IMR-90 (cell line): ENCODE data around the gene RSRC1. TPM values are rescaled to one million over a fixed set of nuclear protein-coding genes. Genes with fewer than 3 reads are reported as not detected.

Source experiments
- ATAC-seq: fragments of 200-7000 bp; cut with Tn5 transposase; 2 replicates; pipeline ENCODE4 v1.9.1; 2020; ENCODE audit warnings: low read depth, mild to moderate bottlenecking, moderate library complexity
- BruUV-seq: library from RNA; stranded (reverse); fragments of 400-500 nt; replicated peaks from 2 replicates; lab custom pipeline; 2021; lab: Mats Ljungman, UMichigan
- CTCF ChIA-PET: fragments of 300-600 bp; formaldehyde crosslinking; extraction: SDS; loops from one replicate; lab custom pipeline; 2021; ENCODE audit warnings: antibody characterized with exemption; lab: Yijun Ruan, JAX
- POLR2A ChIA-PET: fragments of 300-600 bp; sonication (Branson Sonifier 250); formaldehyde crosslinking; loops from one replicate; lab custom pipeline; 2022; ENCODE audit warnings: antibody characterized with exemption; ENCODE audit not compliant: unreplicated experiment; lab: Charles Lee
- DNase-seq: peaks from one replicate; pipeline ENCODE4 v3.0.0; 2013
- H2AFZ ChIP-seq: replicated peaks from 2 replicates; pipeline ENCODE3; 2013; ENCODE audit warnings: low read length, mild to moderate bottlenecking; ENCODE audit not compliant: poor library complexity
- H2AK5ac ChIP-seq: 2 replicates; pipeline ENCODE4 v1.6.1; 2013; ENCODE audit warnings: low read depth, low read length, inconsistent platforms
- H2AK9ac ChIP-seq: replicated peaks from 2 replicates; pipeline ENCODE3; 2013; ENCODE audit warnings: mild to moderate bottlenecking, low read depth, low read length, moderate library complexity; ENCODE audit not compliant: poor library complexity
- H2BK120ac ChIP-seq: 2 replicates; pipeline ENCODE4 v1.6.1; 2013; ENCODE audit warnings: low read depth, low read length, inconsistent platforms
- H2BK15ac ChIP-seq: 3 replicates; pipeline ENCODE4 v1.6.1; 2013; ENCODE audit warnings: low read depth, low read length, inconsistent platforms
- H2BK20ac ChIP-seq: 2 replicates; pipeline ENCODE4 v1.6.1; 2013; ENCODE audit warnings: low read depth, mild to moderate bottlenecking, inconsistent platforms, low read length, moderate library complexity
- H2BK5ac ChIP-seq: 2 replicates; pipeline ENCODE4 v1.6.1; 2013; ENCODE audit warnings: mild to moderate bottlenecking, low read depth, low read length, inconsistent platforms; ENCODE audit not compliant: poor library complexity, severe bottlenecking
- H3K14ac ChIP-seq: replicated peaks from 2 replicates; pipeline ENCODE4 v1.6.1; 2013; ENCODE audit warnings: low read depth, low read length, inconsistent platforms
- H3K18ac ChIP-seq: 2 replicates; pipeline ENCODE4 v1.6.1; 2013; ENCODE audit warnings: low read depth, low read length, control low read depth
- H3K23ac ChIP-seq: 2 replicates; pipeline ENCODE4 v1.6.1; 2013; ENCODE audit warnings: low read depth, low read length, inconsistent platforms
- H3K27ac ChIP-seq: 2 replicates; pipeline ENCODE4 v1.5.1; 2013; ENCODE audit warnings: mild to moderate bottlenecking, control low read depth, low read length; ENCODE audit not compliant: insufficient read depth
- H3K27me3 ChIP-seq: 2 replicates; pipeline ENCODE4 v1.6.1; 2013; ENCODE audit warnings: low read length; ENCODE audit not compliant: control insufficient read depth, insufficient read depth
- H3K36me3 ChIP-seq: 2 replicates; pipeline ENCODE4 v1.6.1; 2013; ENCODE audit warnings: low read length, mixed read lengths; ENCODE audit not compliant: control insufficient read depth, insufficient read depth
- H3K4ac ChIP-seq: 2 replicates; pipeline ENCODE4 v1.6.1; 2013; ENCODE audit warnings: low read depth, low read length, inconsistent platforms
- H3K4me1 ChIP-seq: 2 replicates; pipeline ENCODE4 v1.6.1; 2013; ENCODE audit warnings: low read length, mixed read lengths; ENCODE audit not compliant: control insufficient read depth, insufficient read depth
- H3K4me2 ChIP-seq: 2 replicates; pipeline ENCODE4 v1.6.1; 2013; ENCODE audit warnings: low read depth, mild to moderate bottlenecking, control low read depth, low read length, moderate library complexity
- H3K4me3 ChIP-seq: 2 replicates; pipeline ENCODE4 v1.5.1; 2013; ENCODE audit warnings: low read depth, mild to moderate bottlenecking, control low read depth, low read length, moderate library complexity; ENCODE audit not compliant: insufficient read depth
- H3K56ac ChIP-seq: 2 replicates; pipeline ENCODE4 v1.6.1; 2013; ENCODE audit warnings: low read length, inconsistent platforms; ENCODE audit not compliant: insufficient read depth; ENCODE audit errors: extremely low read depth
- H3K79me1 ChIP-seq, 2 experiments: 2 replicates each; pipeline ENCODE4 v1.6.1; 2013; ENCODE audit warnings: low read length in 2 of 2, inconsistent platforms in 1 of 2, low read depth in 1 of 2
- H3K9ac ChIP-seq: 2 replicates; pipeline ENCODE4 v1.6.1; 2013; ENCODE audit warnings: low read depth, low read length, control low read depth
- H3K9me1 ChIP-seq: 2 replicates; pipeline ENCODE4 v1.6.1; 2013; ENCODE audit warnings: low read length, inconsistent platforms; ENCODE audit not compliant: insufficient read depth
- H3K9me3 ChIP-seq: 2 replicates; pipeline ENCODE4 v1.6.1; 2013; ENCODE audit warnings: low read length; ENCODE audit not compliant: control insufficient read depth, insufficient read depth
- H4K20me1 ChIP-seq: 2 replicates; pipeline ENCODE4 v1.6.1; 2013; ENCODE audit warnings: low read length, inconsistent platforms; ENCODE audit not compliant: insufficient read depth
- H4K5ac ChIP-seq: 2 replicates; pipeline ENCODE4 v1.6.1; 2013; ENCODE audit warnings: mild to moderate bottlenecking, low read depth, low read length, control low read depth
- H4K8ac ChIP-seq, 2 experiments: 2 replicates each; pipeline ENCODE4 v1.6.1; 2013; ENCODE audit warnings: low read depth in 2 of 2, low read length in 2 of 2, control low read depth in 1 of 2, inconsistent platforms in 1 of 2
- H4K91ac ChIP-seq: 2 replicates; pipeline ENCODE4 v1.6.1; 2013; ENCODE audit warnings: low read depth, low read length, inconsistent platforms; ENCODE audit not compliant: insufficient read depth
- MAZ ChIP-seq: IDR thresholded peaks from 2 replicates; pipeline ENCODE4 v1.6.1; 2012; ENCODE audit warnings: low read depth, mild to moderate bottlenecking, low read length, improper control_type of control experiment, moderate library complexity, borderline replicate concordance
- RAD21 ChIP-seq: IDR thresholded peaks from 2 replicates; pipeline ENCODE4 v1.6.1; 2012; ENCODE audit warnings: low read length, improper control_type of control experiment
- RCOR1 ChIP-seq: IDR thresholded peaks from 2 replicates; pipeline ENCODE4 v1.6.1; 2012; ENCODE audit warnings: mild to moderate bottlenecking, low read length, improper control_type of control experiment; ENCODE audit not compliant: insufficient replicate concordance
- SMC3 ChIP-seq: fragments of 150-350 bp; IDR thresholded peaks from 2 replicates; pipeline ENCODE4 v1.6.1; 2016; ENCODE audit warnings: low read depth, mild to moderate bottlenecking, antibody characterized with exemption, low read length, moderate library complexity
- WGBS, 2 experiments: methylation state at CpG; one replicate each; pipeline versions ENCODE4 v1.1.5 to v1.1.7; 2013; ENCODE audit warnings: missing lambda C conversion rate in 2 of 2; ENCODE audit not compliant: insufficient read length in 1 of 2; ENCODE audit errors: extremely low coverage in 2 of 2; 5-methylcytosine and 5-hydroxymethylcytosine counted together
- dilution Hi-C: fragments of 300-500 bp; cut with HindIII; formaldehyde crosslinking; loops from one replicate; pipeline ENCODE4 v1.14.3; 2018; ENCODE audit warnings: low sequenced_read_pairs; ENCODE audit not compliant: unreplicated experiment
- in situ Hi-C: fragments of 300-500 bp; cut with MboI; formaldehyde crosslinking; loops from 3 replicates; pipeline ENCODE4 v1.14.3; 2019; ENCODE audit warnings: low sequenced_read_pairs, inconsistent platforms, mixed read lengths
- intact Hi-C: fragments of 100-400 bp; cut with micrococcal nuclease; formaldehyde crosslinking; loops from 2 replicates; pipeline ENCODE4 v1.10.0; 2022
- polyA plus RNA-seq, 3 experiments: library from polyadenylated mRNA; depleted of rRNA; stranded (reverse); fragments of >200 nt; gene quantifications; 2 replicates each; pipeline ENCODE4 v1.2.3, GENCODE V29; 2012; ENCODE audit warnings: low replicate concordance in 1 of 3
- total RNA-seq: library from RNA; depleted of rRNA; stranded (reverse); fragments of >200 nt; gene quantifications from 2 replicates; pipeline ENCODE4 v1.2.3, GENCODE V29; 2012

Gene RSRC1
- total and polyA plus RNA-seq, 2 of the 4 experiments (the other 2 are of a cell fraction) = 3.8 to 41.8 TPM

GRCh38 chr3:158350971-158351370 lies 241.1 kb downstream of the RSRC1 start:
- Histone ChIP-seq H3K27ac (no peak overlapping the region), H2AK9ac (no peak overlapping the region), H3K14ac (no peak overlapping the region), H3K9me1 (no peaks in the 10 kb centered on the region), H3K9me3 (no peaks in the 10 kb centered on the region), H3K27me3 (no peaks in the 10 kb centered on the region), H2AK5ac (no peak overlapping the region), H4K8ac (no peak overlapping the region), H2AFZ (no peak overlapping the region), H3K79me1 (no peaks in the 10 kb centered on the region), H3K4ac (no peak overlapping the region), H2BK5ac (no peak overlapping the region), H3K9ac (no peak overlapping the region), H4K5ac (no peak overlapping the region), H2BK15ac (no peak overlapping the region), H2BK120ac (no peak overlapping the region), H3K4me3 (no peak overlapping the region), H3K36me3 (no peaks in the 10 kb centered on the region), H3K56ac (no peak overlapping the region), H3K4me2 (no peak overlapping the region), H3K18ac (no peak overlapping the region), H4K91ac (no peak overlapping the region), H4K20me1 (no peaks in the 10 kb centered on the region), H2BK20ac (no peak overlapping the region), H3K4me1 (no peaks in the 10 kb centered on the region), H3K23ac (no peak overlapping the region)
- intact Hi-C loops (no loop called here), dilution Hi-C loops (no loop called here), in situ Hi-C loops (no loop called here)
- WGBS, 2 experiments = no CpG with 5 or more reads among the region's 4 CpGs
- TF ChIP-seq RAD21 = no peak
- no peak for TF ChIP-seq RCOR1
- TF ChIP-seq MAZ = no peak
- no peak for TF ChIP-seq SMC3
- ChIA-PET POLR2A (no interaction called here), CTCF (no interaction called here)
- no peak for ATAC-seq
- DNase-seq = no peak
- no TSS peak for BruUV-seq
